MCF 10A (cell line): Measurements from ENCODE around the gene PTBP1. TPM values are rescaled to one million over a fixed set of nuclear protein-coding genes. Genes with fewer than 3 reads are reported as not detected.
A peak's percentile ranks its signal among the peaks of the same experiment; 100 is the strongest.

Experiments used
- Bru-seq: library from RNA; stranded (reverse); fragments of 400-500 nt; gene quantifications from one replicate; lab custom pipeline; 2021; lab: Mats Ljungman, UMichigan
- BruChase-seq, 2 experiments: library from RNA; stranded (reverse); fragments of 400-500 nt; gene quantifications; one replicate each; lab custom pipeline; 2021; lab: Mats Ljungman, UMichigan
- BruUV-seq: library from RNA; stranded (reverse); fragments of 400-500 nt; replicated peaks from 2 replicates; lab custom pipeline; 2021; lab: Mats Ljungman, UMichigan
- CTCF ChIA-PET: fragments of 300-600 bp; sonication (Branson Sonifier 250); formaldehyde crosslinking; extraction: SDS; loops from one replicate; lab custom pipeline; 2021; ENCODE audit warnings: antibody characterized with exemption, inconsistent platforms; lab: Yijun Ruan, JAX
- POLR2A ChIA-PET: fragments of 300-600, 350-650 bp; sonication (Branson Sonifier 250); formaldehyde crosslinking; extraction: SDS; loops from one replicate; lab custom pipeline; 2020; ENCODE audit warnings: antibody characterized with exemption, inconsistent platforms; lab: Yijun Ruan, JAX
- DNase-seq: peaks from one replicate; pipeline ENCODE4 v3.0.0-alpha.2; 2018; ENCODE audit not compliant: unreplicated experiment
- H3K27ac Mint-ChIP-seq: one replicate; pipeline ENCODE4 v1.8.0; 2022; ENCODE audit warnings: mild to moderate bottlenecking, low read depth, mixed read lengths; ENCODE audit not compliant: unreplicated experiment
- H3K27me3 Mint-ChIP-seq: one replicate; pipeline ENCODE4 v1.8.0; 2022; ENCODE audit warnings: mixed read lengths; ENCODE audit not compliant: insufficient read depth, unreplicated experiment
- H3K36me3 Mint-ChIP-seq: one replicate; pipeline ENCODE4 v1.8.0; 2022; ENCODE audit warnings: mild to moderate bottlenecking, moderate library complexity, mixed read lengths; ENCODE audit not compliant: insufficient read depth, unreplicated experiment
- H3K4me1 Mint-ChIP-seq: one replicate; pipeline ENCODE4 v1.8.0; 2022; ENCODE audit warnings: mixed read lengths; ENCODE audit not compliant: insufficient read depth, unreplicated experiment
- H3K4me3 Mint-ChIP-seq: one replicate; pipeline ENCODE4 v1.8.0; 2022; ENCODE audit warnings: mild to moderate bottlenecking, moderate library complexity, mixed read lengths; ENCODE audit not compliant: unreplicated experiment
- H3K9me3 Mint-ChIP-seq: one replicate; pipeline ENCODE4 v1.8.0; 2022; ENCODE audit warnings: mixed read lengths; ENCODE audit not compliant: unreplicated experiment
- intact Hi-C: fragments of 100-400 bp; cut with micrococcal nuclease; formaldehyde crosslinking; loops from 2 replicates; pipeline ENCODE4 v1.14.1; 2022
- long read RNA-seq: library from polyadenylated mRNA; stranded (forward); transcript quantifications from one replicate; pipeline ENCODE4 v2.0.0, GENCODE V29; 2022
- total RNA-seq: library from RNA; stranded (reverse); gene quantifications from 2 replicates; pipeline ENCODE4 v1.2.3, GENCODE V29; 2022
- TF ChIP-seq, protein P1 (sequence below): fragments of 200-600 bp; IDR thresholded peaks from one replicate; pipeline ENCODE4 v1.8.0; 2022; ENCODE audit warnings: antibody characterized with exemption, mild to moderate bottlenecking; ENCODE audit not compliant: unreplicated experiment

Gene PTBP1
- total RNA-seq = 348 and 431 TPM in 2 replicates
- percentile 90 among the genes with signal in this experiment for Bru-seq, nascent RNA
- BruChase-seq, experiment 1, labeled RNA remaining after a 6-hour chase = percentile 99 among the genes with signal in this experiment
- BruChase-seq, experiment 2, labeled RNA remaining after a 2-hour chase = percentile 96 among the genes with signal in this experiment
- long read RNA-seq, transcript PTBP1-204 (15 exons, 3,185 nt) = minor isoform, 6 of 556 reads
- long read RNA-seq, transcript PTBP1-203 (15 exons, 3,598 nt) = major isoform, 245 of 556 reads
- long read RNA-seq, transcript PTBP1-201 (14 exons, 3,155 nt) = minor isoform, 137 of 556 reads
- long read RNA-seq, partial matches to known transcripts = 80 of 556 reads
- long read RNA-seq, other reads (novel, unspliced or antisense) = 81 of 556 reads

DNA sequence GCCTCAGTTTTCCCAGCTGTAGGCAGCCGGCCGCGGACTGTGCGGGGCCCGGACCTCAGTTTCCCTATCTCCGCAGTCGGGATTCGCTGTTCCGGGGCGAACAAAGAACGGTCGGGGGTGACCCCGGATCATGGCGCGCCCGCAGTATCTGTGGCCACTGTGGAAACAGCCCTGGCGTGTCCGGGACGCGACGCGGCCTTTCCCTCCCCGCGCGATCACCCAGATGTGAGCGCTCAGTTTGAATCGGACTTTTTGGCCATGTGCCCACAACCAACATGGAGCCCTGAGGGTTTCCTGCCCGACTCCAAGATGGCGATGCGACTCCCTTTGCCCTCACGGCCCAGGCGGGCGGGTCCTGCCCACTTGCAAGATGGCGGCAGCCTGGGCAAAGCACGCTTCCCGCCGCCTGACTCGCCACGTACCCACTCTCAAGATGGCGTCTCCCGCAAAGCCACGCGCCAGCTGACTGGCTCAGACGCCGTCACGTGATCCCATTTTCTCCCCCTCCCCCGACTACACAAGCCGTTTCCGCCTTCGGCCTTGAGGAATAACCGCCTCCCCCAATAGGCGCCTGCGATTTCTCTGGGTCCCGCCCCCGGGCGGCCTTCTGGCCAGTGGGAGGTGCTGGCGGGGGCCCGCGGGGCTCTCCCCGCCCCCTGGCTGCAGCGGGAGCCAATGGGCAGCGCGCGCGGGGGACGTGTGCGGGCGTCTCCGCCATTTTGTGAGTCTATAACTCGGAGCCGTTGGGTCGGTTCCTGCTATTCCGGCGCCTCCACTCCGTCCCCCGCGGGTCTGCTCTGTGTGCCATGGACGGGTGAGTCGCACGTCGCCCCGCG is at the start of gene PTBP1:
Gene PTBP1 (plus strand): TSS at position 761 of the 836 bp plus-strand sequence. CDS start 46 bp downstream, at position 807.
- DNase-seq = peak; percentile 100
- BruUV-seq = TSS peak; percentile 91
- Mint-ChIP-seq H3K36me3 (peaks cover 30% of the 10 kb centered on the region), H3K4me1 (peaks cover 25% of the 10 kb centered on the region), H3K9me3 (no peaks in the 10 kb centered on the region), H3K27me3 (no peaks in the 10 kb centered on the region), H3K27ac (peak within 1 kb of the TSS; percentile 90), H3K4me3 (peak within 1 kb of the TSS; percentile 91)
- CTCF ChIA-PET = interaction anchor here (0.6 to 1.9 kb wide), 2 partner anchors 27 to 29 kb away, joined by 3 to 10 read pairs; no protein-coding TSS in a partner anchor
- TF ChIP-seq, protein P1, sequence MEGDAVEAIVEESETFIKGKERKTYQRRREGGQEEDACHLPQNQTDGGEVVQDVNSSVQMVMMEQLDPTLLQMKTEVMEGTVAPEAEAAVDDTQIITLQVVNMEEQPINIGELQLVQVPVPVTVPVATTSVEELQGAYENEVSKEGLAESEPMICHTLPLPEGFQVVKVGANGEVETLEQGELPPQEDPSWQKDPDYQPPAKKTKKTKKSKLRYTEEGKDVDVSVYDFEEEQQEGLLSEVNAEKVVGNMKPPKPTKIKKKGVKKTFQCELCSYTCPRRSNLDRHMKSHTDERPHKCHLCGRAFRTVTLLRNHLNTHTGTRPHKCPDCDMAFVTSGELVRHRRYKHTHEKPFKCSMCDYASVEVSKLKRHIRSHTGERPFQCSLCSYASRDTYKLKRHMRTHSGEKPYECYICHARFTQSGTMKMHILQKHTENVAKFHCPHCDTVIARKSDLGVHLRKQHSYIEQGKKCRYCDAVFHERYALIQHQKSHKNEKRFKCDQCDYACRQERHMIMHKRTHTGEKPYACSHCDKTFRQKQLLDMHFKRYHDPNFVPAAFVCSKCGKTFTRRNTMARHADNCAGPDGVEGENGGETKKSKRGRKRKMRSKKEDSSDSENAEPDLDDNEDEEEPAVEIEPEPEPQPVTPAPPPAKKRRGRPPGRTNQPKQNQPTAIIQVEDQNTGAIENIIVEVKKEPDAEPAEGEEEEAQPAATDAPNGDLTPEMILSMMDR = no peak
- intact Hi-C loops = loop anchor here (1.0 kb wide), 1 partner anchor 15 kb away; no protein-coding TSS in a partner anchor
- POLR2A ChIA-PET = interaction anchor here (0.5 to 1.9 kb wide), 20 partner anchors 11 to 675 kb away, joined by 3 to 16 read pairs (median 3); partner anchors contain the start of genes FSTL3, MED16, RNF126 and RNU6-9

DNA sequence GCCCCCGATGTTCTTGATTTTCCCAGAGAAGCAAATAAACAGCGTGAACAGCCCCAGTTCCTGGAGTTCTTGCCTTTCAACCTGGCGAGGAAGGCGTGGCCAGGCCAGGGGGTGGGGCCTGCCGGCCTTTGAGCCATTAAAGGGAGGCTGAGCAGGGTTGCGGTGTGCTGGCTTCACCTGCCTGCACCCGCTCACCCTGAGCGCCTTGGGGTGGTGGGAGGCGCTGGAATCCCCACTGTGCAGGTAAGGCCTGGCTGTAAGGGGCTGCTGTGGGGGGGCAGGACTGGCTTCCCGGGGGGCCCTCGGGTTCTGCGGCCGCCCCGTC is 49.0 kb upstream of the PTBP1 start:
- no peaks in the 10 kb centered on the region for H3K27me3 Mint-ChIP-seq
- ChIA-PET POLR2A (no interaction called here), CTCF (no interaction called here)
- H3K27ac Mint-ChIP-seq = no peak overlapping the region
- no peak overlapping the region for H3K4me3 Mint-ChIP-seq
- no TSS peak for BruUV-seq
- peaks cover 7% of the 10 kb centered on the region for H3K36me3 Mint-ChIP-seq
- H3K9me3 Mint-ChIP-seq = no peaks in the 10 kb centered on the region
- intact Hi-C loops = no loop called here
- TF ChIP-seq, protein P1 = no peak
- H3K4me1 Mint-ChIP-seq = peaks cover 12% of the 10 kb centered on the region
- DNase-seq = no peak

DNA sequence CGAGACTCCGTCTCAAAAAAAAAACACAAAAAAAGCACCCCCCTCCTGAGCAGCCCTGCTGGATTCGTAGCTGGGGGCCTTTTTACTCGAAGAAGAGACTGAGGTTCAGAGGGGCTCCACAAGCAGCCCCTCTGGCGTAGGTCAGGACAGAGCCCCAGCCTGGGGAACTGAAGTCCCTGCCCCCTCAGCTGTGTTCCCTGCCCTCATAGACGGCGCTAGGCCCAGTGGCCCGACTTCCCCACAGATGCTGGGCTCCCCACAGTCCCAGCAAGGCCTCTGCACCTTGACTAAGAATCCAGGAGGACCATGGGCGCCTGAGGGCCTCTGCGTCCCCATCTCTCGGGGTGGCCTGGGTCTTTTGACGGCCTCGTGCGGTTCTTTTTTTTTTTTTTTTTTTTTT is 47.4 kb upstream of the PTBP1 start:
- no peak for DNase-seq
- ChIA-PET POLR2A (no interaction called here), CTCF (no interaction called here)
- Mint-ChIP-seq H3K36me3 (peaks cover 7% of the 10 kb centered on the region), H3K9me3 (no peaks in the 10 kb centered on the region), H3K4me3 (no peak overlapping the region), H3K27ac (no peak overlapping the region), H3K4me1 (peaks cover 12% of the 10 kb centered on the region), H3K27me3 (no peaks in the 10 kb centered on the region)
- TF ChIP-seq, protein P1 = no peak
- BruUV-seq = no TSS peak
- intact Hi-C loops = loop anchor here (5.0 kb wide), 1 partner anchor 73 kb away; the partner anchor contains the start of gene FSTL3
